HG03442 (cell line): ENCODE measurements around the gene DACT2.

Experiments
- ATAC-seq: cut with Tn5 transposase; IDR thresholded peaks from one replicate; pipeline ENCODE4 v1.9.1; 2021; ENCODE audit warnings: mild to moderate bottlenecking, moderate library complexity; ENCODE audit not compliant: unreplicated experiment

Gene DACT2

GRCh38 chr6:168349718-168350210, 30.2 kb upstream of the DACT2 start:
- ATAC-seq, result no peak

GRCh38 chr6:168348186-168348585, 28.6 kb upstream of the DACT2 start:
- no peak for ATAC-seq

- ATAC-seq, result no peak
Observed at GRCh38 chr6:168347615-168348014, 28.0 kb upstream of the DACT2 start.

- ATAC-seq, result no peak
Observed at GRCh38 chr6:168347053-168347452, 27.5 kb upstream of the DACT2 start.

- no peak for ATAC-seq
Observed at GRCh38 chr6:168345896-168346754, 26.5 kb upstream of the DACT2 start.

GRCh38 chr6:168345266-168345665, 25.7 kb upstream of the DACT2 start:
- no peak for ATAC-seq

GRCh38 chr6:168344338-168344737, 24.8 kb upstream of the DACT2 start:
- ATAC-seq, result no peak

- ATAC-seq, result no peak
Observed at GRCh38 chr6:168343239-168344150, 23.9 kb upstream of the DACT2 start.

GRCh38 chr6:168342636-168343035, 23.1 kb upstream of the DACT2 start:
- no peak for ATAC-seq

- ATAC-seq, result no peak
Observed at GRCh38 chr6:168341280-168341900, 21.8 kb upstream of the DACT2 start.

GRCh38 chr6:168340819-168341218, 21.2 kb upstream of the DACT2 start:
- ATAC-seq, result no peak

GRCh38 chr6:168338777-168339176, 19.2 kb upstream of the DACT2 start:
- no peak for ATAC-seq

GRCh38 chr6:168336967-168337366, 17.4 kb upstream of the DACT2 start:
- no peak for ATAC-seq

GRCh38 chr6:168333989-168334388, 14.4 kb upstream of the DACT2 start:
- ATAC-seq, result no peak

GRCh38 chr6:168333491-168333890, 13.9 kb upstream of the DACT2 start:
- ATAC-seq, result no peak

- no peak for ATAC-seq
Observed at GRCh38 chr6:168333039-168333438, 13.5 kb upstream of the DACT2 start.

- ATAC-seq, result no peak
Observed at GRCh38 chr6:168332020-168332419, 12.4 kb upstream of the DACT2 start.

- ATAC-seq, result no peak
Observed at GRCh38 chr6:168331058-168331457, 11.5 kb upstream of the DACT2 start.

- ATAC-seq, result no peak
Observed at GRCh38 chr6:168330403-168330802, 10.8 kb upstream of the DACT2 start.

GRCh38 chr6:168328086-168328485, 8.5 kb upstream of the DACT2 start:
- no peak for ATAC-seq
